ENCODE measurements around the gene CD82.

The CD82 gene

DNA sequence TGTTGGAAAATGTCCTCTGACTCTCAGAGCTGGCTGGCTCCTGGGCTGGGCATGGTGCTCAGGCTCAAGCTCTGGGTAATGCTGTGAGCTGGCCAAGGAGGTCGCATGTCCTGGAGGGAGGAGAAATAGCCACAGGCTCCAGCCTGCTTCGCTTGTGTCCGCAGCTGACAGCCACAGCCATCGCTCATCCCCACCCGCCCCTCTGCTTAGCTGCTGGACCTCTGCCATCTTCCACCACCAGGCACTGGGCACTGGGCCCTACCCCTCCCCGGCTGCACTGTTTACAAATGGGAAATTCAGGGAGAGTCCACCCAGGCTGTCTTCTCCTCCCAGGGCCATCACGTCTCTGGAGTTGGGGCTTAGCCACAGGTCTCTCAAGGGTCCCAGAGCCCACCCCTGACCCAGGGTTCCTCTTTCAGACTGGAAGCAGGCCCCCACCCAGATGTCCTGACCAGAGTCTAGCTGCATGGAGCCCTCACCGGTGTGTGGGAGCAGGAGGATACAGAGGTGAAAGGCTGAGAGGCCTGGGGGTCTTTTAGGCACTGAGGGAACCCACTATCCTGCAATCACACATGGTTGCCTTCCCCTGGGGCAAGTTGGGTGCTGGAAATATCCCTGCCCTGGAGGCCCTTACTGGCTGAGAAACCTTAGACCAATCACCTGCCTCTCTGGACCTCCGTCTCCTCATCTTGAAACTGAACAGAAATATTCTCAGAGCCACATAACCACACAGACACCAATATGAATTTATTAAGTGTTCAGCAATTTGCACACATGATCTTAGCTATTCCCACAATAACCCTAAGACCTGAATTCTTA is 62.7 kb downstream of the CD82 start:
- TF ChIP-seq CTCF (IDR thresholded peaks at IDR 0.05): no peak
- Mint-ChIP-seq H3K27ac (peak overlapping the region; percentile 70), H3K27me3 (ENCODE audit: low read depth, poor library complexity) (peaks cover 28% of the 10 kb centered on the region), H3K9me3 (no peaks in the 10 kb centered on the region), H3K4me3 (no peak overlapping the region), H3K36me3 (ENCODE audit: low read depth) (no peaks in the 10 kb centered on the region), H3K4me1 (peaks cover 63% of the 10 kb centered on the region)
- no peak for DNase-seq

DNA sequence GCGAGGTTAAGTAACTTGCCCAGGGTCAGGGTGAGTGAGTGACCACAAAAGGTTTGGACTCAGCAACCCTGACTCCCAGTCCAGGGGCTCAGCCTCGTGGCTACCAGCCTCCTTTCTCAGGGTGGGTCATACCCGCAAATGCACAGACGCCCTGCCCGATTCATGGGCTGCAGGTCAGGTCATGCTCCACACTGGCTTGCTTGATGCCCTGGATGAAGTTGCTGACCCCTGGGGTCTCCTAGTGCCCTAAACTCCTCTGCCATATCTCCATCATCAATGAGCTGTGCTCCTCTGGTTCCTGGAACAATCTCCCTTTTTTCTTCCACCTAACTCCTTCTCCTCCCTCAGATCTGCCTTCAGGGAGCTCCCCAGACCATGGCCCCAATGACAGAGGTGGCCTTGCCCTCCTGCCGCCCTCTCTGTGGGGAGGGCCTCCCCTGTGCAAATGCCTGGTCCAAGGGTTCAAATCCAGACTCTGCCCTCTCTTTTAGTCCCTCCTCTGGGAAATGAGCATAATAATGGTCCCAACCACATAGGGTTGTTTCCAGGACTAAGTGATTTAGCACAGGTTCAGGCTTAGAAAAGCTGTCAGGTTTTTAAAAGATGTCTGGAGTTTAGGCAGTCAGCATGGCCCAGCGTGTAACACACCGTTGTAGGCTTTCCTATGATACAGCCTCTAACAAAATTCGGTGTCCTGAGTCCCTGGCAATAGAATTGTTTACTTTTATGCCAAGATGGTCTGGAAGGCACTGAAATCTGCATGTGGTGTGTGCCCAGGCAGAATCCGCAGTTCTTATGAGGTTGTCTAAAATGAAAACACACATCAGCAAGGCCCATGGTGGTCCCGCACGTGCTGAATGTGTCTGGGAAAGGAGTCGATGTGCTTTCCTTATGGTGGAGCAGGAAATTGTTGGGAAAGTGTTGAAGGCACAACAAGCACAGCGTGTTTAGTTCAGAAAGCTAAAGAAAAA is 63.6 kb downstream of the CD82 start:
- H3K27me3 Mint-ChIP-seq (ENCODE audit: low read depth, poor library complexity): peaks cover 24% of the 10 kb centered on the region
- H3K36me3 Mint-ChIP-seq (ENCODE audit: low read depth): no peaks in the 10 kb centered on the region
- no peak overlapping the region for H3K27ac Mint-ChIP-seq
- no peak for TF ChIP-seq CTCF (IDR thresholded peaks at IDR 0.05)
- no peak overlapping the region for H3K4me3 Mint-ChIP-seq
- DNase-seq: no peak
- peaks cover 64% of the 10 kb centered on the region for H3K4me1 Mint-ChIP-seq
- H3K9me3 Mint-ChIP-seq: no peaks in the 10 kb centered on the region

DNA sequence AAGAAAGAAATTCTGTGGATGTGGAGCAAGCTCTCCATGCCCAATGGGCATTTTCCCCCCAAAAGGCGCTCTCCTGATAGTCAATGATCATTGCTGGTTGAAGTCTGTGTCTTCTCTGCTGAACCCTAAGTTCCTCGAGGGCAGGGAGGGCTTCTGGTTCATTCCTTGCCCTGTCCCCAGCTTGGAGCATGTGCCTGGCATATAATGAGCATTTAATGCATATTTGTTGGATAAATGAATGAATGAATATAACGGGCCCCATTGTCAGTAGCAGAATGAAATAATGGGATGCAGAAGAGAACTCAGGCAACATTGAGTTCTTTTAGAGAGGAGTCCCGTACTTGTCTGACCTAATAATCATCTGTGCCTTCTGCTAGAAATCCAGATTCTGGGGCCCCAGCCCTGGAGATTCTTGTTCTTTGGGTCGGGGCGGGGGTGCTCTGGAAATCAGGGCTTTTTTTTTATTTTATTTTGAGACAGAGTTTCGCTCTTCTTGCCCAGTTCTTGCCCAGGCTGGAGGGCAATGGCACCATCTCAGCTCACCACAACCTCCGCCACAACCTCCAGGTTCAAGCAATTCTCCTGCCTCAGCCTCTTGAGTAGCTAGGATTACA is 64.4 kb downstream of the CD82 start:
- no peak overlapping the region for H3K4me3 Mint-ChIP-seq
- H3K36me3 Mint-ChIP-seq (ENCODE audit: low read depth): no peaks in the 10 kb centered on the region
- no peaks in the 10 kb centered on the region for H3K9me3 Mint-ChIP-seq
- TF ChIP-seq CTCF (IDR thresholded peaks at IDR 0.05): no peak
- DNase-seq: no peak
- H3K4me1 Mint-ChIP-seq: peaks cover 64% of the 10 kb centered on the region
- H3K27ac Mint-ChIP-seq: no peak overlapping the region
- H3K27me3 Mint-ChIP-seq (ENCODE audit: low read depth, poor library complexity): peaks cover 23% of the 10 kb centered on the region

GRCh38 chr11:44630511-44631210 is 65.2 kb downstream of the CD82 start:
- H3K36me3 Mint-ChIP-seq (ENCODE audit: low read depth): no peaks in the 10 kb centered on the region
- peaks cover 66% of the 10 kb centered on the region for H3K4me1 Mint-ChIP-seq
- no peaks in the 10 kb centered on the region for H3K9me3 Mint-ChIP-seq
- H3K27ac Mint-ChIP-seq: no peak overlapping the region
- no peak for TF ChIP-seq CTCF (IDR thresholded peaks at IDR 0.05)
- H3K27me3 Mint-ChIP-seq (ENCODE audit: low read depth, poor library complexity): peaks cover 20% of the 10 kb centered on the region
- no peak overlapping the region for H3K4me3 Mint-ChIP-seq
- DNase-seq: no peak

- Mint-ChIP-seq H3K27ac (no peak overlapping the region), H3K4me1 (peaks cover 59% of the 10 kb centered on the region), H3K4me3 (no peak overlapping the region), H3K27me3 (ENCODE audit: low read depth, poor library complexity) (peaks cover 21% of the 10 kb centered on the region), H3K9me3 (no peaks in the 10 kb centered on the region), H3K36me3 (ENCODE audit: low read depth) (no peaks in the 10 kb centered on the region)
- no peak for TF ChIP-seq CTCF (IDR thresholded peaks at IDR 0.05)
- no peak for DNase-seq
Observed at GRCh38 chr11:44631831-44632230, 66.4 kb downstream of the CD82 start.

Measured in nephron progenitor cell (in vitro differentiated cells).